Smooth muscle cell of the brain vasculature (primary cell): ENCODE results near the gene TSPAN12.

ENCODE experiments used
- DNase-seq: peaks from one replicate; pipeline ENCODE4 v3.0.0-alpha.2; 2012; ENCODE audit warnings: low read depth, low spot score

Gene TSPAN12

GRCh38 chr7:120760050-120760449, 97.9 kb downstream of the TSPAN12 start:
- DNase-seq, result no peak

GRCh38 chr7:120743128-120743527, 114.8 kb downstream of the TSPAN12 start:
- DNase-seq, result no peak

DNA sequence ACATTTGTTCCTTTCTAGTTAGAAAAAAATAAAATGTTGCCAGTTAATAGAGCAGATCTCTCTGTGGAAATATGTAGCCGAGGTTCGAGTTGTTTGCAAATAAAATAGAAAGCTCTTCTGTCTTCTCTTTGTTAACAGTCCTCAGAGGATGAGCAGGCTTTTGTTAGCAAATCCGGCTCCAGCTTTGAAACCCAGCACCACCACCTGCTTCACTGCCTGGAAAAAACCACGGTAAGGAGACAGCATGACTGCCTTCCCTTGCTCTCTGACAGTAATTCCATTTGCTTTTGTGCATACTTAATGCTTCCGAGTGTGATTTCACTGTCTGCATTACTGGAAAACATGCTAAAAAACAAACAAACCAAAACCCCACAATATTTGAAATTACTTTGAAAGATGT, 115.6 kb downstream of the TSPAN12 start:
- no peak for DNase-seq

GRCh38 chr7:120741371-120742042, 116.4 kb downstream of the TSPAN12 start:
- no peak for DNase-seq

DNA sequence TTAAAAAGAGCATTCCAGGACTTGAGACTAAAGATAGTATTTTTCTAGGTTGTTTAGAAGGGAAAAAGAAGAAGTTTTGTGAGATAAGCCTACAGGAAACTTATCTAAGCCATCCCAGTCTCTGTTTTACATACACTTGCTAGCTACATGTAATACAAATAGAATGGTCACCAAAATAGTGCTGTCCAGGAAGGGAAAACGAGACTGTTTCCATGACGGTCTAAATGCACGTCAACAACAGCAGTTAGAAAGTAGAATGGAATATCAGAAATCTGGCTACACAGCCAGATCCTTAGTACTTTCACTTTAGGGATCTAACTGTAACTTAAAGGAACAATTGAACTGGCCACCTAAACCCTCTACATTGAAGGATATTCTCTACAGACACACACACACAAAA, 117.6 kb downstream of the TSPAN12 start:
- DNase-seq, result no peak

- DNase-seq, result no peak
Measured at GRCh38 chr7:120738816-120739215, 119.1 kb downstream of the TSPAN12 start.
